Loucy (cell line): ENCODE results near the gene CACNA2D3.

ENCODE experiments used
- CTCF ChIP-seq: fragments of 200-600 bp; sonication (generic); conservative IDR thresholded peaks from 2 replicates; pipeline ENCODE4 v1.5.1; 2014; ENCODE audit warnings: mild to moderate bottlenecking, antibody characterized with exemption, low read length
- EZH2phosphoT487 ChIP-seq: fragments of 200-600 bp; IDR thresholded peaks from 2 replicates; pipeline ENCODE4 v1.6.1; 2018; ENCODE audit warnings: antibody characterized with exemption, mild to moderate bottlenecking, moderate library complexity, borderline replicate concordance

GRCh38 chr3:54985856-54986255 lies 863.5 kb downstream of the CACNA2D3 start:
- no peak for TF ChIP-seq CTCF
- no peak for TF ChIP-seq EZH2phosphoT487
